Naive thymus-derived CD8-positive, alpha-beta T cell (primary cell): ENCODE measurements around the gene ZSWIM3. TPM values are rescaled to one million over a fixed set of nuclear protein-coding genes. Genes with fewer than 3 reads are reported as not detected.

Source experiments
- ATAC-seq, 2 donors: fragments of 150-1000 bp; cut with Tn5 transposase in 1 of 2; sonication (Bioruptor Pico), chemical (Tn5 transposase) in 1 of 2; 1 replicate in 1 of 2; 2 replicates in 1 of 2; pipeline ENCODE4 v1.10.0; 2021; ENCODE audit warnings: mild to moderate bottlenecking in 2 of 2, moderate library complexity in 2 of 2
- POLR2A ChIA-PET: fragments of 350-600 bp; sonication (Branson Sonifier 250); formaldehyde crosslinking; loops from one replicate; lab custom pipeline; 2021; ENCODE audit warnings: antibody characterized with exemption; lab: Charles Lee
- DNase-seq, 10 donors: peaks; one replicate each; pipeline versions ENCODE4 v3.0.0 to v3.0.0-alpha.2; 2020 to 2022
- H3K27ac Mint-ChIP-seq, 10 donors: one replicate each; pipeline ENCODE4 v1.8.0; 2020 to 2022; ENCODE audit warnings: mild to moderate bottlenecking in 10 of 10, mixed read lengths in 10 of 10, moderate library complexity in 4 of 10, inconsistent platforms in 1 of 10
- H3K27me3 Mint-ChIP-seq, 5 donors: one replicate each; pipeline ENCODE4 v1.8.0; 2021 to 2022; ENCODE audit warnings: mixed read lengths in 5 of 5
- H3K36me3 Mint-ChIP-seq, 3 donors: one replicate each; pipeline ENCODE4 v1.8.0; 2020 to 2022; ENCODE audit warnings: mixed read lengths in 3 of 3, mild to moderate bottlenecking in 2 of 3, inconsistent platforms in 1 of 3
- H3K4me1 Mint-ChIP-seq, 4 donors: one replicate each; pipeline ENCODE4 v1.8.0; 2021 to 2022; ENCODE audit warnings: mixed read lengths in 4 of 4
- H3K4me3 Mint-ChIP-seq, 10 donors: one replicate each; pipeline ENCODE4 v1.8.0; 2020 to 2022; ENCODE audit warnings: mild to moderate bottlenecking in 10 of 10, mixed read lengths in 10 of 10, moderate library complexity in 6 of 10, inconsistent platforms in 1 of 10
- H3K9me3 Mint-ChIP-seq, 9 donors: one replicate each; pipeline ENCODE4 v1.8.0; 2020 to 2022; ENCODE audit warnings: mixed read lengths in 9 of 9, mild to moderate bottlenecking in 3 of 9, inconsistent platforms in 1 of 9, moderate library complexity in 1 of 9
- polyA plus RNA-seq, 3 donors: library from polyadenylated mRNA; unstranded; fragments of 300-500 nt; fragmentation: Illumina TruSeq; gene quantifications; one replicate each; pipeline ENCODE4 v1.2.3, GENCODE V29; 2021
- total RNA-seq, 8 experiments: library from RNA in 2 of 8; stranded (reverse) in 2 of 8; gene quantifications; one replicate each; pipeline ENCODE4 v1.2.3 and lab custom pipeline; 2021 to 2026

The ZSWIM3 gene
- total and polyA plus RNA-seq, 5 experiments from 2014 or later, result 0.35 to 4.4 (median 2.1) TPM

DNA sequence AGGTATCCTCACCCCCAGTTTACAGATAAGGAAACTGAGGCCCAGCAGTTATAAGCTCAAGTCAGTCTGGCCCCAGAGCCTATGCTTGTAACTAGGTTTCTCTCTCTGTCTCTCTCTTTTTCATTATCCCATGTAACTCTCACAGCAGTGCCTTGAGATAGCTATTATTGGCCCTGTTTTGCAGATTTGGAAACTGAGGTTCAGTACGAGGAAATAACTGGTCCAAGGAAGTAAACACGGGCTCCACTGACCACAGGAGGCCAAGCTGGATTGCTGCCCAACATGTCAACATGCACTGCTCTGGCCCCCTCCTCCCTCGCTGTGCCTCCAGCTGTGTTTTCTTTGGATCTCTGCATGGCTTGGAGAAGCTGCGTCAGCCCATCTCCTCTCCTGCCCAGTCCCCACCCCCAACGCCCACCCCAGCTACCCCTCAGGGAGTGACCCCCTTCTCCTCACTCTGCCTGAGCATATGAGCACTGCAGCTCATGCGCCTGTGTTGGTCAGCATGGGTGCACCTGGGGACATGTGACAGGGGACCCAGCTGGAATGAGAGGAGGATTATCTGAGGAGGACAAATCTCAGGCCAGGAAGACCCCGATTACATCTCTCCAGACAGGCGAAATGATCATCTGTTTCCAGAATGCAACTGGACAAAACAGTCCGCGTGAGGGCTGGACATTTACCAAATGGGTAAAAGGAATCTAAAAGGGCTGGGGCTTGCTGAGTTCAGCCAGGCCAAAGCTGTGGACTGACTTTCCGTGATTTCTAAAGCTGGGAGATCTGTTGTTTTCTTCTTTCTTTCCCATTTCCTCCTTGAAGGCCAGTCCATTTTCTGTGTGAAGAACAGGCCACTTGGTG, 62.4 kb downstream of the ZSWIM3 start:
- H3K36me3 Mint-ChIP-seq, result no peaks in the 10 kb centered on the region
- peaks cover 0 to 25% (median 21%) of the 10 kb centered on the region in 5 donors for H3K27me3 Mint-ChIP-seq
- ATAC-seq (no peak), DNase-seq (no peak)
- POLR2A ChIA-PET, result interaction anchor here (0.5 to 2.8 kb wide), 4 partner anchors 9 to 96 kb away, joined by 3 to 12 read pairs (median 5); partner anchors contain the start of gene PCIF1
- H3K4me1 Mint-ChIP-seq, result peaks cover 0 to 6% (median 3%) of the 10 kb centered on the region in 4 donors
- no peaks in the 10 kb centered on the region for H3K9me3 Mint-ChIP-seq
- H3K4me3 Mint-ChIP-seq, result no peak overlapping the region
- H3K27ac Mint-ChIP-seq, result peak overlapping the region in 1 of 10 donors; percentile 52

DNA sequence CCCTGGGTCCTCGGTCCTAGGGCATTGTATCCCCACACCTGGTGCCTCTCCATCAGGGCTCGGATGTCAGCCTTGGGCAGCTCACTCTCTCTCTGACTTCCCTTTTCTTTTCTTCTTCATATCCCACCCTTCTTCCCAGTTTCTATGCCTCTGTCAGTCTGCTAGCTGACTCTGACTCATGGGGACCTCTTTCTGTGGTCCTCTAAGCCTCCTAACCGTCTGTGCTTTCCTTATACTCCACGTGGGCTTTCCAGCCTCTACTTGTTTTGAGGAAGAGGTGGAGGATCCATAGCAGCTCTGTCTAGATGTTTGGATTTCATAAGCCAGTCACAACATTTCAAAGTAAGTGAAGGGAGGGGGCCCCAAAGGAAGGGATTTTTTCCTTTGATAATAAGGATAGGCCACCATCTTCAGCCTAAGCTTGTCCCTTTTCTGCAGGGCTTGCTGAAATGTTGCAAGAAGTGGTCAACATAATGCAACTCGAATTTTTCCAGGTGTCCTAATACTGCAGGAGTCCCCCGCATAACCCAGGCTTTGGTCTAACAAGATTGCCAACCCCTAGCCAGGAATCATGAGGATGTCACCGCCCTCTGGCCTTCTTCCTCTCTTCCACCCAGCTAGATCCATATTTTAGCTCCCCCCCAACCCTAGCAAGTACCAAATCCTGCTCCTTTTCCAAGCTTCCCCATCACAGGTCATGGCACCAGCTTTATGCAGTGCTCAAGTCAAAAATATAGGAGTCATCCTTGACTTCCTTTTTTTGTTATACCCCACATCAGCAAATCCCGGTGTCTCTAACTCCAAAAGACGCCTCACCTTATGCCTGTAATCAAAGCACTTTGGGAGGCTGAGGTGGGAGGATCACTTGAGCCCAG, 63.3 kb downstream of the ZSWIM3 start:
- H3K27ac Mint-ChIP-seq, result peak overlapping the region in 1 of 10 donors; percentile 52
- H3K4me3 Mint-ChIP-seq, result no peak overlapping the region
- POLR2A ChIA-PET, result interaction anchor here (0.7 to 2.8 kb wide), 4 partner anchors 14 to 97 kb away, joined by 3 to 12 read pairs (median 4); partner anchors contain the start of gene PCIF1
- peaks cover 0 to 21% (median 18%) of the 10 kb centered on the region in 5 donors for H3K27me3 Mint-ChIP-seq
- H3K4me1 Mint-ChIP-seq, result peaks cover 0 to 6% (median 3%) of the 10 kb centered on the region in 4 donors
- no peak for ATAC-seq
- H3K9me3 Mint-ChIP-seq, result no peaks in the 10 kb centered on the region
- no peak for DNase-seq
- no peaks in the 10 kb centered on the region for H3K36me3 Mint-ChIP-seq

DNA sequence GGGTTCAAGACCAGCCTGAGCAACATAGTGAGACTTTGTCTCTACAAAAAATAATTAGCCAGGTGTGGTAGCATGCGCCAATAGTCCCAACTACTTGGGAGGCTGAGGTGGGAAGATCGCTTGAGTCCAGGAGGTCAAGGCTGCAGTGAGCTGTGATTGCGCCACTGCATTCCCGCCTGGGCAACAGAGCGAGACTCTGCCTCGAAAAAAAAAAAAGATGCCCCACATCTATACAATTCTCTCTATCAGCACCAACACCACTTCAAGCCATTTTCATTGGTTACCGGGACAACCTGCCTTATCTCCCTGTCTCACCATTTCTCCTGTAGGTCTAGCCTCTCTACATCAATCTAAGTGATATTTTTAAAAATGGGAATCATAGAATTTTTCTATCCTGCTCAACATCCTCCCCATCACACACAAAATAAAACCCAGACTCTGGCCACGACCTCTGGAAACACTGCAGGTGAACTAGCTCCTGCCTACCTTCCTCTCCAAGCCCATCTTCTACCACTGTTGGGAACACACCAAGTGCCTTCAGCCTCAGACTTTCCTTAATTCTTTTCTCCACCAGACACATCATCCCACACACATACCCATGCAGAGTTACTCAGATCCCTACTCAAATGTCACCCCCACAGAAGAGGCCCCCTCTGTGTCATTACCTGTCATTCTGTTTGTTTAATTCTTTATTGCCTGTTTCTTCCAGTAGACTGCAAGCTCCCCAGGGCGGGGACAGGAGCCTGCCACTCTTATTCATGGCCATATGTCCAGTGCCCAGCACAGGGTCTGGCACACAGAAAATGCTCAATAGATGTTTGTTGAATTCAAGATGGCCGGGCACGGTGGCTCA, 64.1 kb downstream of the ZSWIM3 start:
- DNase-seq, result no peak
- Mint-ChIP-seq H3K4me1 (peaks cover 0 to 6% (median 3%) of the 10 kb centered on the region in 4 donors), H3K27me3 (peaks cover 0 to 16% (median 11%) of the 10 kb centered on the region in 5 donors), H3K27ac (peak overlapping the region in 3 of 10 donors; percentile 9 to 43 (median 30)), H3K9me3 (no peaks in the 10 kb centered on the region), H3K4me3 (peak overlapping the region in 1 of 10 donors; percentile 8), H3K36me3 (no peaks in the 10 kb centered on the region)
- ATAC-seq, result no peak
- POLR2A ChIA-PET, result interaction anchor here (0.7 to 2.8 kb wide), 4 partner anchors 13 to 59 kb away, joined by 3 to 12 read pairs (median 8); partner anchors contain the start of gene PCIF1

DNA sequence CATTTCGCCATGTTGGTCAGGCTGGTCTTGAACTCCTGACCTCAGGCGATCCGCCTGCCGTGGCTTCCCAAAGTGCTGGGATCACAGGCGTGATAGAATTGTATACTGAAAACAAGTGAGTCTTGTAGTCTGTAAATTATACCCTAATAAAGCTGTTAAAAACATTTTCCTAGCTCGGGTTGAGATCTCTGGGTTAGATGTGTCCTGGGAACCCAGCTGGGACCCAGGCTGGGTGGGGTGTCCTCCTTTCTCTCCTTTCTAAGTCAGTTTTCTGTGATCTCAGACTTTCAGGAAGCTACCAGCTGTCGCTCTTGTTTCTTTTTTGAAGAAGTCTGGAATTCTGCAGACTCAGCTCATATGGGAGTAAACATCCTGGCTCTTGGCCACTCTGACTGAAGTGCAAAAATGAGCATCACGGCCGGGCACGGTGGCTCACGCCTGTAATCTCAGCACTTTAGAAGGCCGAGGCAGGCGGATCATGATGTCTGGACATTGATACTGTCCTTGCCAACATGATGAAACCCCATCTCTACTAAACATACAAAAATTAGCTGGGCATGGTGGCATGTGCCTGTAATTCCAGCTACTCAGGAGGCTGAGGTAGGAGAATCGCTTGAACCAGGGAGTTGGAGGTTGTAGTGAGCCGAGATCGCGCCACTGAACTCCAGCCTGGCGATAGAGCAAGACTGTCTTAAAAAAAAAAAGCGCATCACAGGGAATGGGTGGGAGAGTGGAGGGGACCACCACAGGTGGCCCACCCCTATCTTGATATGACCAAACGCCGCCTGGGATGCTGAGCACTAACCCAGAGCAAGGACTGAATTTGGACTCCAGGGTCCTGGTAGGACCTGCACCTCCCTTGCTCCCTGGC, 67.2 kb downstream of the ZSWIM3 start:
- no peak overlapping the region for H3K4me3 Mint-ChIP-seq

DNA sequence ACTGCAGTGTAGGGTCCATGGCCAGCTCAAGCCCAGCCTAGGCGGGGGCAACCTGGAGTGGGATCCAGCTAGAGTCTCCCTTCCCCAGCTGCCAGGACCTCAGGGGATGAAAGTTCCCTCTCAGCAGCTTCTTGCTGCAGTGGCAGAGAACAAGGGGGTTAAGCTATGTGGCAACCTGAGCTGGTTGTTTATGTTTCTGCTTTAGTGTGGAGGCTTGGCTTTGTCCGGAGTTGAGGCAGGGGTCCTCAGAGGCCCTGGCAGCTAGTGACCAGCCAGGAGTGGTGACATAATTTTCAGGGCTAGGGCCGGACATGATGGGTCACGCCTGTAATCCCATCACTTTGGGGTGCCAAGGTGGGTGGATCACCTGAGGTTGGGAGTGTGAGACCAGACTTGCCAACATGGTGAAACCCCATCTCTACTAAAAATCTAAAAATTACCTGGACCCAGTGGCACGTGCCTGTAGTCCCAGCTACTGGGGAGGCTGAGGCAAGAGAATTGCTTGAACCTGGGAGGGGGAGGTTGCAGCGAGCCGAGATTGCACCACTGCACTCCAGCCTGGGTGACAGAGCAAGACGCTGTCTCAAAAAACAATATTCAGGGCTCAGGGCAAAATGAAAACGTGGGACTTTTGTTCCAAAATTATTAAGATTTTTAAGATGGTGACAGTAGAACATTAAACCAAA, 68.5 kb downstream of the ZSWIM3 start:
- Mint-ChIP-seq H3K36me3 (no peaks in the 10 kb centered on the region), H3K9me3 (no peaks in the 10 kb centered on the region), H3K27ac (peak overlapping the region in 1 of 10 donors; percentile 45), H3K4me3 (no peak overlapping the region), H3K27me3 (peaks cover 0 to 7% (median 1%) of the 10 kb centered on the region in 5 donors), H3K4me1 (peaks cover 0 to 10% (median 5%) of the 10 kb centered on the region in 4 donors)
- DNase-seq (no peak), ATAC-seq (no peak)
- POLR2A ChIA-PET, result interaction anchor here (1.0 to 2.7 kb wide), 3 partner anchors 8 to 68 kb away, joined by 3 to 12 read pairs (median 10); partner anchors contain the start of genes CTSA, NEURL2 and PCIF1

More for the DNA sequence above, 67.2 kb downstream of the ZSWIM3 start:
- Mint-ChIP-seq H3K27ac (peak overlapping the region in 1 of 10 donors; percentile 8), H3K9me3 (no peaks in the 10 kb centered on the region), H3K36me3 (no peaks in the 10 kb centered on the region), H3K4me1 (peaks cover 0 to 8% (median 5%) of the 10 kb centered on the region in 4 donors), H3K27me3 (peaks cover 0 to 13% (median 6%) of the 10 kb centered on the region in 5 donors)
- DNase-seq (no peak), ATAC-seq (no peak)
- POLR2A ChIA-PET, result interaction anchor here (1.9 to 2.7 kb wide), 2 partner anchors 10 to 35 kb away, joined by 10 to 12 read pairs; partner anchors contain the start of genes CTSA, NEURL2 and PCIF1

DNA sequence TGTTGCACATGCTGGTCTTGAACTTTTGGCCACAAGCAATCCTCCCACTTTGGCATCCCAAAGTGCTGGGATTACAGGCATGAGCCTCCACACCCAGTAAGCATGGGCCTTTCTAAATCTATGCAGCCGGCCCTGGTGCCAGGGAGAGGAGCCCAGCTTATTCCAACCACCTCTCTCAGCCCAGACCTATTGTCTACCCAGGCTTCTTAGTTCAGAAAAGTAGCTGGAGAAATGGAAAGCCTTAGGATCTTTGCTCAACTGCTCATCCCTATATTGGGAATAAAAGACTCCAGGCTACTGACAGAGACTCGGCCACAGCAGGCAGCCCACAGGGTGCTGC, 69.3 kb downstream of the ZSWIM3 start:
- POLR2A ChIA-PET, result interaction anchor here (2.7 kb wide), 1 partner anchor 37 kb away, joined by 10 read pairs; the partner anchor contains the start of genes CTSA and NEURL2
- no peaks in the 10 kb centered on the region for H3K36me3 Mint-ChIP-seq
- H3K27me3 Mint-ChIP-seq, result peaks cover 0 to 2% (median 0%) of the 10 kb centered on the region in 5 donors
- H3K4me3 Mint-ChIP-seq, result no peak overlapping the region
- no peaks in the 10 kb centered on the region for H3K9me3 Mint-ChIP-seq
- ATAC-seq (no peak), DNase-seq (no peak)
- H3K4me1 Mint-ChIP-seq, result peaks cover 0 to 8% (median 5%) of the 10 kb centered on the region in 4 donors
- peak overlapping the region in 1 of 10 donors; percentile 33 for H3K27ac Mint-ChIP-seq

DNA sequence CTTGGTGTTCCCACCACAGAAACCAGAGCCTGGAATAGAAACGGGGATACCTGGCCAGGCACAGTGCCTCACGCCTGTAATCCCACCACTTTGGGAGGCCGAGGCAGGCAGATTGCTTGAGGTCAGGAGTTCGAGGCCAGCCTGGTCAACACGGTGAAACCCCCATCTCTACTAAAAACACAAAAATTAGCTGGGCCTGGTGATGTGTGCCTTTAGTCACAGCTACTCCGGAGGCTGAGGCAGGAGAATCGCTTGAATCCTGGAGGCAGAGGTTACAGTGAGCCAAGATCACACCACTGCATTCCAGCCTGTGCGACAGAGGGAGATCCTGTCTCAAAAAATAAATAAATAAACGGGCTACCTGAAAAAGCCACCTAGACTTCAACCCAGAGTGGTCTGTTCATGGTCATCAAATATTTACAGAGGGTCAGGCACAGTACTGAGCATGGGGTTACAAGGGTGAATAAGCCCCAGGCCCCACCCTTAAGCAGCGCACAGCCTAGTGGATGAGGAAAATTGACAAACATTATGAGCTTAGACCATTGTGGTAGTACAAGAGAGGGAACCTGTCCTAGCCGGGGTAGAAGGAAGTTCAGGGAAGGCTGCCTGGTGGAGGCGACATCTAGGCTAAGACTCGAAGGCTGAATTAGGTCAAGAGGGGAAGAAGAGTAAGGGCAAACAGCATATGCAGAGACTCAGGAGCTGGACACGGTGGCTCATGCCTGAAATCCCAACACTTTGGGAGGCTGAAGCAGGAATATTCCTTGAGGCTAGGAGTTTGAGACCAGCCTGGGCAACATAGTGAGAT, 69.9 kb downstream of the ZSWIM3 start:
- H3K9me3 Mint-ChIP-seq, result no peaks in the 10 kb centered on the region
- no peaks in the 10 kb centered on the region for H3K36me3 Mint-ChIP-seq
- POLR2A ChIA-PET, result interaction anchor here (0.7 to 2.7 kb wide), 2 partner anchors 37 to 46 kb away, joined by 3 to 10 read pairs; partner anchors contain the start of genes CTSA, NEURL2 and ZSWIM1
- no peak for ATAC-seq
- H3K27ac Mint-ChIP-seq, result peak overlapping the region in 6 of 10 donors; percentile 5 to 85 (median 39)
- no peak overlapping the region for H3K4me3 Mint-ChIP-seq
- H3K27me3 Mint-ChIP-seq, result no peaks in the 10 kb centered on the region
- DNase-seq, result no peak
- peaks cover 0 to 11% (median 5%) of the 10 kb centered on the region in 4 donors for H3K4me1 Mint-ChIP-seq
